ENCODE measurements around the gene GPR68.
"Not testable (repeated sequence)": the region's sequence is repeated elsewhere in the genome, so short reads cannot be mapped to it uniquely, and the experiment has no call there.

GPR68 gene

GRCh38 chr14:91237219-91237618 lies 7.3 kb downstream of the GPR68 start:
- DNase-seq, result peak; percentile 23

GRCh38 chr14:91235841-91236240 lies 8.7 kb downstream of the GPR68 start:
- no peak for DNase-seq
- in situ Hi-C loops (cut with HindIII; ENCODE audit: low pct_ligation_motif_present, low pct_unique_long_range_greater_than_20kb, low sequenced_read_pairs), result no loop called here

More at GRCh38 chr14:91237219-91237618, 7.3 kb downstream of the GPR68 start:
- in situ Hi-C loops (cut with HindIII; ENCODE audit: low pct_ligation_motif_present, low pct_unique_long_range_greater_than_20kb, low sequenced_read_pairs), result no loop called here

GRCh38 chr14:91234791-91235114 lies 9.8 kb downstream of the GPR68 start:
- in situ Hi-C loops (cut with HindIII; ENCODE audit: low pct_ligation_motif_present, low pct_unique_long_range_greater_than_20kb, low sequenced_read_pairs), result no loop called here
- DNase-seq, result no peak

GRCh38 chr14:91233936-91234790 lies 10.3 kb downstream of the GPR68 start:
- in situ Hi-C loops (cut with HindIII; ENCODE audit: low pct_ligation_motif_present, low pct_unique_long_range_greater_than_20kb, low sequenced_read_pairs), result no loop called here
- no peak for DNase-seq

GRCh38 chr14:91232603-91233002 lies 11.9 kb downstream of the GPR68 start:
- in situ Hi-C loops (cut with HindIII; ENCODE audit: low pct_ligation_motif_present, low pct_unique_long_range_greater_than_20kb, low sequenced_read_pairs), result no loop called here
- no peak for DNase-seq

GRCh38 chr14:91232052-91232451 lies 12.5 kb downstream of the GPR68 start:
- in situ Hi-C loops (cut with HindIII; ENCODE audit: low pct_ligation_motif_present, low pct_unique_long_range_greater_than_20kb, low sequenced_read_pairs), result no loop called here
- no peak for DNase-seq

- in situ Hi-C loops (cut with HindIII; ENCODE audit: low pct_ligation_motif_present, low pct_unique_long_range_greater_than_20kb, low sequenced_read_pairs), result no loop called here
- no peak for DNase-seq
Measured at GRCh38 chr14:91231446-91231845, 13.1 kb downstream of the GPR68 start.

- DNase-seq, result no peak
- in situ Hi-C loops (cut with HindIII; ENCODE audit: low pct_ligation_motif_present, low pct_unique_long_range_greater_than_20kb, low sequenced_read_pairs), result no loop called here
Measured at GRCh38 chr14:91230397-91231035, 14.0 kb downstream of the GPR68 start.

- peak; percentile 46 for DNase-seq
- in situ Hi-C loops (cut with HindIII; ENCODE audit: low pct_ligation_motif_present, low pct_unique_long_range_greater_than_20kb, low sequenced_read_pairs), result no loop called here
Measured at GRCh38 chr14:91229743-91230200, 14.7 kb downstream of the GPR68 start.

GRCh38 chr14:91229005-91229382 lies 15.5 kb downstream of the GPR68 start:
- in situ Hi-C loops (cut with HindIII; ENCODE audit: low pct_ligation_motif_present, low pct_unique_long_range_greater_than_20kb, low sequenced_read_pairs), result no loop called here
- DNase-seq, result no peak

- peak; percentile 53 for DNase-seq
- in situ Hi-C loops (cut with HindIII; ENCODE audit: low pct_ligation_motif_present, low pct_unique_long_range_greater_than_20kb, low sequenced_read_pairs), result no loop called here
Measured at GRCh38 chr14:91228112-91229004, 16.1 kb downstream of the GPR68 start.

GRCh38 chr14:91227183-91227628 lies 17.3 kb downstream of the GPR68 start:
- no peak for DNase-seq
- in situ Hi-C loops (cut with HindIII; ENCODE audit: low pct_ligation_motif_present, low pct_unique_long_range_greater_than_20kb, low sequenced_read_pairs), result no loop called here

- in situ Hi-C loops (cut with HindIII; ENCODE audit: low pct_ligation_motif_present, low pct_unique_long_range_greater_than_20kb, low sequenced_read_pairs); DNase-seq: not testable (repeated sequence)
Measured at GRCh38 chr14:91226360-91226759, 18.1 kb downstream of the GPR68 start.

GRCh38 chr14:91225025-91225424 lies 19.5 kb downstream of the GPR68 start:
- in situ Hi-C loops (cut with HindIII; ENCODE audit: low pct_ligation_motif_present, low pct_unique_long_range_greater_than_20kb, low sequenced_read_pairs), result no loop called here

GRCh38 chr14:91223028-91223783 lies 21.3 kb downstream of the GPR68 start:
- no peak for DNase-seq
- in situ Hi-C loops (cut with HindIII; ENCODE audit: low pct_ligation_motif_present, low pct_unique_long_range_greater_than_20kb, low sequenced_read_pairs), result no loop called here

More at GRCh38 chr14:91225025-91225424, 19.5 kb downstream of the GPR68 start:
- DNase-seq, result no peak

- in situ Hi-C loops (cut with HindIII; ENCODE audit: low pct_ligation_motif_present, low pct_unique_long_range_greater_than_20kb, low sequenced_read_pairs), result no loop called here
- no peak for DNase-seq
Measured at GRCh38 chr14:91221270-91221669, 23.2 kb downstream of the GPR68 start.

- in situ Hi-C loops (cut with HindIII; ENCODE audit: low pct_ligation_motif_present, low pct_unique_long_range_greater_than_20kb, low sequenced_read_pairs), result no loop called here
- DNase-seq, result no peak
Measured at GRCh38 chr14:91220581-91221000, 23.9 kb downstream of the GPR68 start.
